Smooth muscle cell (in vitro differentiated cells): Measurements from ENCODE around the gene ADISSP. TPM values are rescaled to one million over a fixed set of nuclear protein-coding genes. Genes with fewer than 3 reads are reported as not detected.

Experiments
- DNase-seq: peaks from one replicate; lab custom pipeline; 2025; ENCODE audit not compliant: unreplicated experiment; lab: John Stamatoyannopoulos, UW
- H2AFZ ChIP-seq: fragments of 200-600 bp; sonication (generic); 2 replicates; pipeline ENCODE4 v1.6.0; 2016; ENCODE audit warnings: antibody characterized with exemption, low read depth, mild to moderate bottlenecking
- H3F3A ChIP-seq: fragments of 200-600 bp; sonication (generic); 2 replicates; pipeline ENCODE4 v1.6.0; 2017; ENCODE audit warnings: antibody characterized with exemption, low read depth
- H3K27ac ChIP-seq: fragments of 200-600 bp; sonication (generic); 2 replicates; pipeline ENCODE4 v1.5.1; 2016; ENCODE audit warnings: low read depth, mild to moderate bottlenecking
- H3K27me3 ChIP-seq: fragments of 200-600 bp; sonication (generic); 2 replicates; pipeline ENCODE4 v1.6.1; 2016; ENCODE audit warnings: low read depth, mild to moderate bottlenecking
- H3K36me3 ChIP-seq: fragments of 200-600 bp; sonication (generic); 2 replicates; pipeline ENCODE4 v1.5.1; 2016; ENCODE audit warnings: low read depth
- H3K4me1 ChIP-seq: fragments of 200-600 bp; sonication (generic); 2 replicates; pipeline ENCODE4 v1.5.1; 2016; ENCODE audit warnings: low read depth
- H3K4me2 ChIP-seq: fragments of 200-600 bp; sonication (generic); 2 replicates; pipeline ENCODE4 v1.6.0; 2016; ENCODE audit warnings: mild to moderate bottlenecking
- H3K4me3 ChIP-seq: fragments of 200-600 bp; sonication (generic); 2 replicates; pipeline ENCODE4 v1.5.1; 2016; ENCODE audit warnings: mild to moderate bottlenecking
- H3K79me2 ChIP-seq: fragments of 200-600 bp; sonication (generic); 2 replicates; pipeline ENCODE4 v1.6.0; 2016; ENCODE audit warnings: low read depth, mild to moderate bottlenecking
- H3K9ac ChIP-seq: fragments of 200-600 bp; sonication (generic); 2 replicates; pipeline ENCODE4 v1.6.0; 2016; ENCODE audit warnings: low read depth
- H3K9me3 ChIP-seq: fragments of 200-600 bp; sonication (generic); replicated peaks from 2 replicates; pipeline ENCODE4 v1.5.1; 2016; ENCODE audit warnings: low read depth
- H4K20me1 ChIP-seq: fragments of 200-600 bp; sonication (generic); 2 replicates; pipeline ENCODE4 v1.6.0; 2016; ENCODE audit warnings: low read depth
- CTCF ChIP-seq: fragments of 200-600 bp; sonication (generic); IDR thresholded peaks from 2 replicates; pipeline ENCODE4 v1.5.1; 2017; ENCODE audit warnings: borderline replicate concordance, mild to moderate bottlenecking, antibody characterized with exemption; ENCODE audit not compliant: insufficient read depth, poor library complexity, severe bottlenecking
- WGBS: methylation state at CpG from one replicate; pipeline ENCODE4 v1.1.7; 2016; ENCODE audit warnings: low lambda C conversion rate; 5-methylcytosine and 5-hydroxymethylcytosine counted together
- polyA plus RNA-seq: library from polyadenylated mRNA; unstranded; fragments of >200 nt; fragmentation: Nextera tagmentation; extraction: Ambion mirVana; gene quantifications from 2 replicates; pipeline ENCODE4 v1.2.1, GENCODE V29; 2016
- total RNA-seq: library from RNA; depleted of rRNA; stranded (reverse); fragments of >200 nt; gene quantifications from 2 replicates; pipeline ENCODE4 v1.2.3, GENCODE V29; 2014

Gene ADISSP
- total and polyA plus RNA-seq, 2 experiments from 2014 or later: 7.6 to 46.7 TPM

GRCh38 chr20:3752386-3752759, 15.2 kb downstream of the ADISSP start:
- H3K79me2 ChIP-seq: no peaks in the 10 kb centered on the region
- no peak for DNase-seq
- H3F3A ChIP-seq: peaks cover 2% of the 10 kb centered on the region
- peaks cover 5% of the 10 kb centered on the region for H3K4me1 ChIP-seq
- H2AFZ ChIP-seq: peak overlapping the region; percentile 54
- H3K27me3 ChIP-seq: peaks cover 42% of the 10 kb centered on the region
- H3K36me3 ChIP-seq: no peaks in the 10 kb centered on the region
- no peaks in the 10 kb centered on the region for H3K9me3 ChIP-seq
- H4K20me1 ChIP-seq: peaks cover 7% of the 10 kb centered on the region
- WGBS: 22% methylated on average over 13 of the region's 13 CpGs
- no peak overlapping the region for H3K27ac ChIP-seq
- no peak for TF ChIP-seq CTCF
- H3K4me3 ChIP-seq: peak overlapping the region; percentile 51
- no peak overlapping the region for H3K9ac ChIP-seq
- peak overlapping the region; percentile 95 for H3K4me2 ChIP-seq

GRCh38 chr20:3751675-3752385, 15.7 kb downstream of the ADISSP start:
- H3K4me1 ChIP-seq: peaks cover 5% of the 10 kb centered on the region
- peak overlapping the region; percentile 54 for H2AFZ ChIP-seq
- no peaks in the 10 kb centered on the region for H3K36me3 ChIP-seq
- H3K4me2 ChIP-seq: peak overlapping the region; percentile 95
- H3K9me3 ChIP-seq: no peaks in the 10 kb centered on the region
- WGBS: 2% methylated on average over 76 of the region's 95 CpGs
- no peak overlapping the region for H3K27ac ChIP-seq
- TF ChIP-seq CTCF: no peak
- H3K27me3 ChIP-seq: peaks cover 43% of the 10 kb centered on the region
- no peaks in the 10 kb centered on the region for H3K79me2 ChIP-seq
- H3F3A ChIP-seq: peaks cover 2% of the 10 kb centered on the region
- peak overlapping the region; percentile 51 for H3K4me3 ChIP-seq
- H4K20me1 ChIP-seq: peaks cover 7% of the 10 kb centered on the region
- peak; percentile 14 for DNase-seq
- H3K9ac ChIP-seq: no peak overlapping the region

- Histone ChIP-seq H3K79me2 (no peaks in the 10 kb centered on the region), H3K4me1 (peaks cover 5% of the 10 kb centered on the region), H2AFZ (no peak overlapping the region), H3K27ac (no peak overlapping the region), H3F3A (peaks cover 2% of the 10 kb centered on the region), H3K36me3 (no peaks in the 10 kb centered on the region), H3K27me3 (peaks cover 43% of the 10 kb centered on the region), H4K20me1 (peaks cover 7% of the 10 kb centered on the region), H3K4me2 (peak overlapping the region; percentile 95), H3K9me3 (no peaks in the 10 kb centered on the region), H3K4me3 (peak overlapping the region; percentile 51), H3K9ac (no peak overlapping the region)
- TF ChIP-seq CTCF: peak; percentile 30
- DNase-seq: no peak
- WGBS: 22% methylated on average over 30 of the region's 31 CpGs
Measured at GRCh38 chr20:3751305-3751674, 16.3 kb downstream of the ADISSP start.
